SU-DHL-6 (cell line): ENCODE data around the gene ZNF530.

ENCODE experiments used
- H2AFZ ChIP-seq: fragments of 200-600 bp; sonication (generic); 2 replicates; pipeline ENCODE4 v1.6.1; 2014; ENCODE audit warnings: low read depth, mild to moderate bottlenecking, moderate library complexity, mixed read lengths, antibody characterized with exemption, low read length; ENCODE audit not compliant: severe bottlenecking
- H3F3A ChIP-seq: fragments of 200-600 bp; shearing (Covaris generic); 2 replicates; pipeline ENCODE4 v1.6.0; 2016; ENCODE audit warnings: antibody characterized with exemption, mild to moderate bottlenecking; ENCODE audit not compliant: insufficient read depth
- H3K27ac ChIP-seq: fragments of 200-600 bp; sonication (generic); 2 replicates; pipeline ENCODE4 v1.5.1; 2016; ENCODE audit warnings: low read depth, mild to moderate bottlenecking, low read length, moderate library complexity, mixed read lengths
- H3K27me3 ChIP-seq: fragments of 200-600 bp; sonication (generic), shearing (Covaris generic); 2 replicates; pipeline ENCODE4 v1.6.0; 2014; ENCODE audit warnings: mild to moderate bottlenecking, low read length
- H3K36me3 ChIP-seq: fragments of 200-600 bp; sonication (generic); 2 replicates; pipeline ENCODE4 v1.6.1; 2014; ENCODE audit warnings: mild to moderate bottlenecking, low read length, mixed read lengths
- H3K4me2 ChIP-seq: fragments of 300-600, 200-600 bp; shearing (Covaris generic), sonication (generic); 2 replicates; pipeline ENCODE4 v1.6.0; 2014; ENCODE audit warnings: low read length, low read depth, mild to moderate bottlenecking; ENCODE audit not compliant: poor library complexity, severe bottlenecking
- H3K4me3 ChIP-seq: fragments of 200-600 bp; sonication (generic); 2 replicates; pipeline ENCODE4 v1.5.1; 2014; ENCODE audit warnings: antibody characterized with exemption, low read length, mild to moderate bottlenecking, mixed read lengths; ENCODE audit not compliant: insufficient read depth, poor library complexity, severe bottlenecking
- H3K79me2 ChIP-seq: fragments of 200-600 bp; sonication (generic); 2 replicates; pipeline ENCODE4 v1.6.1; 2014; ENCODE audit warnings: mild to moderate bottlenecking, low read length, moderate library complexity; ENCODE audit not compliant: insufficient read depth
- H3K9ac ChIP-seq: fragments of 200-600 bp; sonication (generic); 2 replicates; pipeline ENCODE4 v1.7.0; 2014; ENCODE audit warnings: mild to moderate bottlenecking, low read length
- H3K9me2 ChIP-seq: fragments of 200-600 bp; sonication (generic); replicated peaks from 2 replicates; pipeline ENCODE4 v1.6.1; 2014; ENCODE audit warnings: low read length; ENCODE audit not compliant: insufficient read depth
- H3K9me3 ChIP-seq: fragments of 200-600 bp; sonication (generic); 2 replicates; pipeline ENCODE4 v1.6.1; 2014; ENCODE audit warnings: low read length, mixed read lengths; ENCODE audit not compliant: insufficient read depth
- H4K20me1 ChIP-seq: fragments of 200-600 bp; sonication (generic); 2 replicates; pipeline ENCODE4 v1.6.1; 2014; ENCODE audit warnings: low read depth, mild to moderate bottlenecking, antibody characterized with exemption, low read length, moderate library complexity, mixed read lengths
- CTCF ChIP-seq: fragments of 200-600 bp; sonication (generic); IDR thresholded peaks from one replicate; pipeline ENCODE4 v1.5.1; 2017; ENCODE audit warnings: antibody characterized with exemption, mild to moderate bottlenecking, low read length, moderate library complexity; ENCODE audit not compliant: insufficient read depth, poor library complexity, severe bottlenecking
- EZH2phosphoT487 ChIP-seq: fragments of 200-600 bp; sonication (generic), shearing (Covaris generic); conservative IDR thresholded peaks from 2 replicates; pipeline ENCODE4 v1.6.1; 2018; ENCODE audit warnings: mild to moderate bottlenecking, antibody characterized with exemption, low read length, moderate library complexity, mixed read lengths

Gene ZNF530

GRCh38 chr19:57642396-57643046 is 42.8 kb downstream of the ZNF530 start:
- TF ChIP-seq CTCF (no peak), EZH2phosphoT487 (no peak)
- Histone ChIP-seq H3K9me3 (peaks cover 17% of the 10 kb centered on the region), H3K36me3 (peaks cover 39% of the 10 kb centered on the region)

GRCh38 chr19:57643734-57644133 is 44.0 kb downstream of the ZNF530 start:
- H2AFZ ChIP-seq = no peak overlapping the region
- H3F3A ChIP-seq = no peaks in the 10 kb centered on the region
- H4K20me1 ChIP-seq = no peaks in the 10 kb centered on the region
- H3K27me3 ChIP-seq = no peaks in the 10 kb centered on the region
- H3K9me3 ChIP-seq = peaks cover 11% of the 10 kb centered on the region; the same call in 1 of the 2 replicates
- peaks cover 30% of the 10 kb centered on the region for H3K36me3 ChIP-seq
- H3K27ac ChIP-seq = no peak overlapping the region
- TF ChIP-seq EZH2phosphoT487 (no peak), CTCF (no peak)
- H3K9me2 ChIP-seq = no peaks in the 10 kb centered on the region
- H3K4me3 ChIP-seq = no peak overlapping the region
- no peak overlapping the region for H3K4me2 ChIP-seq
- H3K9ac ChIP-seq = no peak overlapping the region
- H3K79me2 ChIP-seq = no peaks in the 10 kb centered on the region

More at GRCh38 chr19:57642396-57643046, 42.8 kb downstream of the ZNF530 start:
- Histone ChIP-seq H2AFZ (no peak overlapping the region), H3K9me2 (no peaks in the 10 kb centered on the region), H3K9ac (no peak overlapping the region), H3K4me3 (no peak overlapping the region), H4K20me1 (no peaks in the 10 kb centered on the region), H3K27me3 (no peaks in the 10 kb centered on the region), H3K79me2 (no peaks in the 10 kb centered on the region), H3F3A (no peaks in the 10 kb centered on the region), H3K4me2 (no peak overlapping the region), H3K27ac (no peak overlapping the region)

- Histone ChIP-seq H4K20me1 (no peaks in the 10 kb centered on the region), H3K36me3 (no peaks in the 10 kb centered on the region), H3F3A (no peaks in the 10 kb centered on the region), H3K79me2 (no peaks in the 10 kb centered on the region), H3K27me3 (no peaks in the 10 kb centered on the region), H3K27ac (no peak overlapping the region), H3K9me3 (no peaks in the 10 kb centered on the region), H3K4me2 (no peak overlapping the region), H3K9ac (no peak overlapping the region), H3K9me2 (no peaks in the 10 kb centered on the region), H3K4me3 (no peak overlapping the region), H2AFZ (no peak overlapping the region)
- TF ChIP-seq EZH2phosphoT487 = no peak
- TF ChIP-seq CTCF = no peak
These were observed 48.8 kb downstream of the ZNF530 start for GRCh38 chr19:57648331-57649003.
